ENCODE measurements around the gene MBL2.

DNA sequence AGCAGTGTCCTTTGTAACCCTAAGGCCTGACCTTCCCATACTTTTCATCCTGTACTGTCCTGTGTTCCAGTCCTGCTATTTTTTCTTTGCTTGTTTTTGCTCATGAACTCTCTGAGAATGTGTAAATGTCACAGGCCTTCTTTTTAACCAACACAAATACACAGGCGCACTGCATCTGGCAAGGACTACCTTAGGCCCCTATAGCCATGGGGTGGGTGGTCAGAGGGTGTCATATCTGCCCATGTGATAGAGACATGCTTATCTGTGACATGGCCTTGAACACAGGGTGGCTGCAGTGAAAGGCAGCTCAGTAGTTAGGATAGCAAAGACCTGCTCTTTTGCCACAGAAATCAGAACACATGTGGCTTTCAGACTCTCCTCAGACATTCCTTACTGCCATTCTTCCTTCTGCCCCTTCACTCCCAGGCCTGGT, 3.9 kb upstream of the MBL2 start:
- TF ChIP-seq, protein P1, sequence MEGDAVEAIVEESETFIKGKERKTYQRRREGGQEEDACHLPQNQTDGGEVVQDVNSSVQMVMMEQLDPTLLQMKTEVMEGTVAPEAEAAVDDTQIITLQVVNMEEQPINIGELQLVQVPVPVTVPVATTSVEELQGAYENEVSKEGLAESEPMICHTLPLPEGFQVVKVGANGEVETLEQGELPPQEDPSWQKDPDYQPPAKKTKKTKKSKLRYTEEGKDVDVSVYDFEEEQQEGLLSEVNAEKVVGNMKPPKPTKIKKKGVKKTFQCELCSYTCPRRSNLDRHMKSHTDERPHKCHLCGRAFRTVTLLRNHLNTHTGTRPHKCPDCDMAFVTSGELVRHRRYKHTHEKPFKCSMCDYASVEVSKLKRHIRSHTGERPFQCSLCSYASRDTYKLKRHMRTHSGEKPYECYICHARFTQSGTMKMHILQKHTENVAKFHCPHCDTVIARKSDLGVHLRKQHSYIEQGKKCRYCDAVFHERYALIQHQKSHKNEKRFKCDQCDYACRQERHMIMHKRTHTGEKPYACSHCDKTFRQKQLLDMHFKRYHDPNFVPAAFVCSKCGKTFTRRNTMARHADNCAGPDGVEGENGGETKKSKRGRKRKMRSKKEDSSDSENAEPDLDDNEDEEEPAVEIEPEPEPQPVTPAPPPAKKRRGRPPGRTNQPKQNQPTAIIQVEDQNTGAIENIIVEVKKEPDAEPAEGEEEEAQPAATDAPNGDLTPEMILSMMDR (IDR thresholded peaks at IDR 0.05) = no peak
- TF ChIP-seq POLR2A (IDR thresholded peaks at IDR 0.05) = no peak

Data from testis (tissue), 2 donors.